ENCODE data around the gene TMX4. TPM values are rescaled to one million over a fixed set of nuclear protein-coding genes. Genes with fewer than 3 reads are reported as not detected.

TMX4 gene
- total RNA-seq, 5 donors from 2014 or later (not counting 1 experiment from before 2014, with no cell fraction given), result 44.2 to 69.7 (median 53.3) TPM

GRCh38 chr20:8021541-8022269, 2.1 kb upstream of the TMX4 start:
- Mint-ChIP-seq H3K36me3 (no peaks in the 10 kb centered on the region), H3K27me3 (no peaks in the 10 kb centered on the region), H3K4me1 (peaks cover 14 to 20% (median 18%) of the 10 kb centered on the region in 3 donors), H3K27ac (no peak overlapping the region), H3K4me3 (no peak overlapping the region), H3K9me3 (no peaks in the 10 kb centered on the region)
- 92% methylated on average over 2 of the region's 10 CpGs for WGBS (ENCODE audit: insufficient coverage)
- H3K27me3 ChIP-seq (replicated peaks in 1 of 2; ENCODE audit: control insufficient read depth in 2 of 2, extremely low read depth in 1 of 2, insufficient read depth in 2 of 2, low read length in 1 of 2), result no peaks in the 10 kb centered on the region
- no peaks in the 10 kb centered on the region for H3K9me3 ChIP-seq
- H3K4me3 ChIP-seq (ENCODE audit: control insufficient read depth in 1 of 2, extremely low read depth in 1 of 2, low read length in 1 of 2), result no peak overlapping the region
- no peaks in the 10 kb centered on the region for H3K36me3 ChIP-seq (ENCODE audit: control insufficient read depth in 2 of 2, extremely low read depth in 1 of 2, insufficient read depth in 1 of 2, low read length in 1 of 2)
- ChIA-PET POLR2A (no interaction called here), CTCF (interaction anchor here (0.5 to 3.3 kb wide), 2 partner anchors 11 to 22 kb away, joined by 4 to 13 read pairs; no protein-coding TSS in a partner anchor)
- no peak overlapping the region for H3K27ac ChIP-seq (ENCODE audit: low read length)
- ATAC-seq (replicated peaks in 1 of 4) (no peak), DNase-seq (no peak)
- peaks cover 8 to 23% of the 10 kb centered on the region in 2 experiments for H3K4me1 ChIP-seq (ENCODE audit: control insufficient read depth in 1 of 2, extremely low read depth in 1 of 2, insufficient read depth in 2 of 2, low read length in 2 of 2)

GRCh38 chr20:8020314-8021079, 936 bp upstream of the TMX4 start:
- POLR2A ChIA-PET, result interaction anchor here in 1 of 2 donors (0.7 kb wide), 1 partner anchor 368 kb away, joined by 3 read pairs; no protein-coding TSS in a partner anchor
- peak in 11 of 35 experiments; percentile 2 to 73 (median 11) for DNase-seq
- no peak overlapping the region for H3K27ac Mint-ChIP-seq
- no CpG with 5 or more reads among the region's 3 CpGs for WGBS (ENCODE audit: insufficient coverage)
- Histone ChIP-seq H3K36me3 (ENCODE audit: control insufficient read depth in 2 of 2, extremely low read depth in 1 of 2, insufficient read depth in 1 of 2, low read length in 1 of 2) (no peaks in the 10 kb centered on the region), H3K27ac (ENCODE audit: low read length) (peak overlapping the region; percentile 65), H3K27me3 (replicated peaks in 1 of 2; ENCODE audit: control insufficient read depth in 2 of 2, extremely low read depth in 1 of 2, insufficient read depth in 2 of 2, low read length in 1 of 2) (no peaks in the 10 kb centered on the region), H3K4me3 (ENCODE audit: control insufficient read depth in 1 of 2, extremely low read depth in 1 of 2, low read length in 1 of 2) (peak overlapping the region in 1 of 2 donors; percentile 68), H3K9me3 (no peaks in the 10 kb centered on the region), H3K4me1 (ENCODE audit: control insufficient read depth in 1 of 2, extremely low read depth in 1 of 2, insufficient read depth in 2 of 2, low read length in 2 of 2) (peaks cover 11 to 23% of the 10 kb centered on the region in 2 experiments)
- H3K9me3 Mint-ChIP-seq, result no peaks in the 10 kb centered on the region
- peaks cover 23 to 30% (median 28%) of the 10 kb centered on the region in 3 donors for H3K4me1 Mint-ChIP-seq
- peak in 2 of 4 experiments; percentile 21 to 26 for ATAC-seq (replicated peaks in 1 of 4)
- CTCF ChIA-PET, result interaction anchor here in 1 of 2 donors (1.1 to 3.3 kb wide), 2 partner anchors 18 to 23 kb away, joined by 3 to 13 read pairs; no protein-coding TSS in a partner anchor
- H3K36me3 Mint-ChIP-seq, result peaks cover 6% of the 10 kb centered on the region
- no peak overlapping the region for H3K4me3 Mint-ChIP-seq
- H3K27me3 Mint-ChIP-seq, result no peaks in the 10 kb centered on the region

GRCh38 chr20:8019998-8020247, 362 bp upstream of the TMX4 start:
- DNase-seq (no peak), ATAC-seq (replicated peaks in 1 of 4) (peak in 1 of 4 experiments; percentile 22)
- no peaks in the 10 kb centered on the region for H3K9me3 ChIP-seq
- no peaks in the 10 kb centered on the region for H3K27me3 Mint-ChIP-seq
- peak overlapping the region; percentile 65 for H3K27ac ChIP-seq (ENCODE audit: low read length)
- no peak overlapping the region for H3K4me3 Mint-ChIP-seq
- peaks cover 28 to 36% (median 34%) of the 10 kb centered on the region in 3 donors for H3K4me1 Mint-ChIP-seq
- H3K27me3 ChIP-seq (replicated peaks in 1 of 2; ENCODE audit: control insufficient read depth in 2 of 2, extremely low read depth in 1 of 2, insufficient read depth in 2 of 2, low read length in 1 of 2), result no peaks in the 10 kb centered on the region
- H3K9me3 Mint-ChIP-seq, result no peaks in the 10 kb centered on the region
- CTCF ChIA-PET, result interaction anchor here in 1 of 2 donors (1.1 to 3.3 kb wide), 2 partner anchors 19 to 24 kb away, joined by 3 to 13 read pairs; no protein-coding TSS in a partner anchor
- no peaks in the 10 kb centered on the region for H3K36me3 ChIP-seq (ENCODE audit: control insufficient read depth in 2 of 2, extremely low read depth in 1 of 2, insufficient read depth in 1 of 2, low read length in 1 of 2)
- peaks cover 11 to 23% of the 10 kb centered on the region in 2 experiments for H3K4me1 ChIP-seq (ENCODE audit: control insufficient read depth in 1 of 2, extremely low read depth in 1 of 2, insufficient read depth in 2 of 2, low read length in 2 of 2)
- peaks cover 10% of the 10 kb centered on the region for H3K36me3 Mint-ChIP-seq
- POLR2A ChIA-PET, result no interaction called here
- no CpG with 5 or more reads among the region's 3 CpGs for WGBS (ENCODE audit: insufficient coverage)
- H3K27ac Mint-ChIP-seq, result no peak overlapping the region
- peak overlapping the region; percentile 68 to 82 for H3K4me3 ChIP-seq (ENCODE audit: control insufficient read depth in 1 of 2, extremely low read depth in 1 of 2, low read length in 1 of 2)

GRCh38 chr20:8018958-8019245, 659 bp downstream of the TMX4 start:
- POLR2A ChIA-PET, result no interaction called here
- H3K27ac Mint-ChIP-seq, result peak overlapping the region; percentile 88 to 90
- DNase-seq, result peak in 32 of 35 experiments; percentile 23 to 80 (median 48)

GRCh38 chr20:8012724-8013123, 6.8 kb downstream of the TMX4 start:
- Mint-ChIP-seq H3K4me3 (no peak overlapping the region), H3K4me1 (peaks cover 48 to 56% (median 49%) of the 10 kb centered on the region in 3 donors), H3K27me3 (no peaks in the 10 kb centered on the region), H3K9me3 (no peaks in the 10 kb centered on the region), H3K36me3 (peaks cover 24% of the 10 kb centered on the region), H3K27ac (no peak overlapping the region)
- DNase-seq, result no peak
- ChIA-PET POLR2A (no interaction called here), CTCF (interaction anchor here in 1 of 2 donors (0.6 kb wide), 1 partner anchor 708 kb away, joined by 3 read pairs; no protein-coding TSS in a partner anchor)
- peaks cover 0 to 10% of the 10 kb centered on the region in 2 donors for H3K36me3 ChIP-seq (ENCODE audit: control insufficient read depth in 2 of 2, extremely low read depth in 1 of 2, insufficient read depth in 1 of 2, low read length in 1 of 2)
- no peaks in the 10 kb centered on the region for H3K9me3 ChIP-seq
- no peak overlapping the region for H3K4me3 ChIP-seq (ENCODE audit: control insufficient read depth in 1 of 2, extremely low read depth in 1 of 2, low read length in 1 of 2)
- H3K27ac ChIP-seq (ENCODE audit: low read length), result no peak overlapping the region
- no peaks in the 10 kb centered on the region for H3K27me3 ChIP-seq (replicated peaks in 1 of 2; ENCODE audit: control insufficient read depth in 2 of 2, extremely low read depth in 1 of 2, insufficient read depth in 2 of 2, low read length in 1 of 2)
- peaks cover 0 to 2% of the 10 kb centered on the region in 2 experiments for H3K4me1 ChIP-seq (ENCODE audit: control insufficient read depth in 1 of 2, extremely low read depth in 1 of 2, insufficient read depth in 2 of 2, low read length in 2 of 2)
- no peak for ATAC-seq (replicated peaks in 1 of 4)
- no CpG with 5 or more reads among the region's 1 CpG for WGBS (ENCODE audit: insufficient coverage)

More at GRCh38 chr20:8018958-8019245, 659 bp downstream of the TMX4 start:
- Histone ChIP-seq H3K27me3 (replicated peaks in 1 of 2; ENCODE audit: control insufficient read depth in 2 of 2, extremely low read depth in 1 of 2, insufficient read depth in 2 of 2, low read length in 1 of 2) (no peaks in the 10 kb centered on the region), H3K27ac (ENCODE audit: low read length) (peak overlapping the region; percentile 66), H3K9me3 (no peaks in the 10 kb centered on the region), H3K36me3 (ENCODE audit: control insufficient read depth in 2 of 2, extremely low read depth in 1 of 2, insufficient read depth in 1 of 2, low read length in 1 of 2) (no peaks in the 10 kb centered on the region), H3K4me1 (ENCODE audit: control insufficient read depth in 1 of 2, extremely low read depth in 1 of 2, insufficient read depth in 2 of 2, low read length in 2 of 2) (peaks cover 11 to 23% of the 10 kb centered on the region in 2 experiments), H3K4me3 (ENCODE audit: control insufficient read depth in 1 of 2, extremely low read depth in 1 of 2, low read length in 1 of 2) (peak overlapping the region; percentile 68 to 82)
- Mint-ChIP-seq H3K27me3 (no peaks in the 10 kb centered on the region), H3K4me3 (peak overlapping the region in 2 of 3 donors; percentile 87 to 95), H3K36me3 (peaks cover 12% of the 10 kb centered on the region), H3K9me3 (no peaks in the 10 kb centered on the region), H3K4me1 (peaks cover 36 to 46% (median 43%) of the 10 kb centered on the region in 3 donors)
- peak; percentile 75 to 78 (median 77) for ATAC-seq (replicated peaks in 1 of 4)
- WGBS (ENCODE audit: insufficient coverage), result under 1% methylated on average over 22 of the region's 23 CpGs
- CTCF ChIA-PET, result no interaction called here

- no peaks in the 10 kb centered on the region for H3K4me1 ChIP-seq (ENCODE audit: control insufficient read depth in 1 of 2, extremely low read depth in 1 of 2, insufficient read depth in 2 of 2, low read length in 2 of 2)
- DNase-seq, result no peak
- H3K27me3 ChIP-seq (replicated peaks in 1 of 2; ENCODE audit: control insufficient read depth in 2 of 2, extremely low read depth in 1 of 2, insufficient read depth in 2 of 2, low read length in 1 of 2), result no peaks in the 10 kb centered on the region
- Mint-ChIP-seq H3K36me3 (peaks cover 45% of the 10 kb centered on the region), H3K4me3 (no peak overlapping the region), H3K27me3 (no peaks in the 10 kb centered on the region), H3K4me1 (peaks cover 24 to 29% (median 29%) of the 10 kb centered on the region in 3 donors), H3K9me3 (no peaks in the 10 kb centered on the region), H3K27ac (no peak overlapping the region)
- no peak overlapping the region for H3K27ac ChIP-seq (ENCODE audit: low read length)
- H3K36me3 ChIP-seq (ENCODE audit: control insufficient read depth in 2 of 2, extremely low read depth in 1 of 2, insufficient read depth in 1 of 2, low read length in 1 of 2), result peaks cover 0 to 21% of the 10 kb centered on the region in 2 donors
- no peak overlapping the region for H3K4me3 ChIP-seq (ENCODE audit: control insufficient read depth in 1 of 2, extremely low read depth in 1 of 2, low read length in 1 of 2)
- CTCF ChIA-PET, result no interaction called here
- H3K9me3 ChIP-seq, result no peaks in the 10 kb centered on the region
- WGBS (ENCODE audit: insufficient coverage), result no CpG with 5 or more reads among the region's 2 CpGs
- POLR2A ChIA-PET, result no interaction called here
- ATAC-seq (replicated peaks in 1 of 4), result no peak
Measured at GRCh38 chr20:8008733-8009132, 10.8 kb downstream of the TMX4 start.

All from T-cell (primary cell).